Measurements from ENCODE around the gene GFER. TPM values are rescaled to one million over a fixed set of nuclear protein-coding genes. Genes with fewer than 3 reads are reported as not detected.

Gene GFER
- total RNA-seq, 1 donor from 2014 or later = 20.3 TPM

- no peak for DNase-seq (ENCODE audit: low spot score)
- no peak for ATAC-seq
Observed at GRCh38 chr16:1989209-1990100, 5.5 kb downstream of the GFER start, which contains the start of gene SYNGR3. Gene SYNGR3 (plus strand): TSS chr16:1989970. CDS start chr16:1990103, 133 bp downstream.

GRCh38 chr16:1990101-1990350 is 6.0 kb downstream of the GFER start:
- DNase-seq (ENCODE audit: low spot score) (no peak), ATAC-seq (no peak)

- DNase-seq (ENCODE audit: low spot score) (no peak), ATAC-seq (no peak)
Observed at GRCh38 chr16:1990351-1991134, 6.5 kb downstream of the GFER start.

- ATAC-seq (no peak), DNase-seq (ENCODE audit: low spot score) (no peak)
Observed at GRCh38 chr16:1991135-1991551, 7.2 kb downstream of the GFER start.

GRCh38 chr16:1991588-1991947 is 7.6 kb downstream of the GFER start:
- DNase-seq (ENCODE audit: low spot score) (no peak), ATAC-seq (no peak)

GRCh38 chr16:1991948-1992703 is 8.1 kb downstream of the GFER start:
- ATAC-seq (peak; percentile 73), DNase-seq (ENCODE audit: low spot score) (peak; percentile 86)

GRCh38 chr16:1992704-1993317 is 8.8 kb downstream of the GFER start:
- DNase-seq (ENCODE audit: low spot score) (no peak), ATAC-seq (no peak)

GRCh38 chr16:1993731-1994131 is 9.7 kb downstream of the GFER start:
- DNase-seq (ENCODE audit: low spot score) (peak; percentile 75), ATAC-seq (peak; percentile 69)

- DNase-seq (ENCODE audit: low spot score) = no peak
- ATAC-seq = no peak
Observed at GRCh38 chr16:1997494-1998359, 13.7 kb downstream of the GFER start.

- no peak for DNase-seq (ENCODE audit: low spot score)
- ATAC-seq = no peak
Observed at GRCh38 chr16:1998360-1998835, 14.4 kb downstream of the GFER start.

- no peak for DNase-seq (ENCODE audit: low spot score)
- no peak for ATAC-seq
Observed at GRCh38 chr16:1998852-1999801, 15.1 kb downstream of the GFER start.

GRCh38 chr16:1999866-2000514 is 16.0 kb downstream of the GFER start:
- DNase-seq (ENCODE audit: low spot score) (no peak), ATAC-seq (no peak)

- no peak for ATAC-seq
- no peak for DNase-seq (ENCODE audit: low spot score)
Observed at GRCh38 chr16:2001035-2001434, 17.0 kb downstream of the GFER start.

- DNase-seq (ENCODE audit: low spot score) = no peak
- no peak for ATAC-seq
Observed at GRCh38 chr16:2001456-2002355, 17.7 kb downstream of the GFER start.

- no peak for DNase-seq (ENCODE audit: low spot score)
- no peak for ATAC-seq
Observed at GRCh38 chr16:2002406-2003230, 18.6 kb downstream of the GFER start.

GRCh38 chr16:2003231-2003826 is 19.3 kb downstream of the GFER start:
- ATAC-seq (no peak), DNase-seq (ENCODE audit: low spot score) (no peak)
